ENCODE data around the gene GSAP.

DNA sequence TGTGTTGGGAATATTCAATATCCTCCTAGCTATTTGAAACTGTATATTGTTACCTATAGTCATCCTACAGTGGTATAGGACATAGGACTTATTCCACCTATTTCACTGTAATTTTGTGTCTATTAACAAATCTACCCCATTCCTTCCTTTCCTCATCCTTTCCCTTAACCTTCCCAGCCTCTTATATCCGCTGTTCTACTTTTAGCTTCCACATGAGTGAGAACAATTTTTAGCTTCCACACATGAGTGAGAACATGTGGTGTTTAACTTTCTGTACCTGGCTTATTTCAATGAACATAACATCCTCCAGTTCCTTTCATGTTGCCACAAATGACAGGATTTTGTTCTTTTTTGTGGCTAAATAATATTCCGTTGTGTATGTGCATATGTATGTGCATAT is 120.6 kb downstream of the GSAP start:
- TF ChIP-seq, protein P1, sequence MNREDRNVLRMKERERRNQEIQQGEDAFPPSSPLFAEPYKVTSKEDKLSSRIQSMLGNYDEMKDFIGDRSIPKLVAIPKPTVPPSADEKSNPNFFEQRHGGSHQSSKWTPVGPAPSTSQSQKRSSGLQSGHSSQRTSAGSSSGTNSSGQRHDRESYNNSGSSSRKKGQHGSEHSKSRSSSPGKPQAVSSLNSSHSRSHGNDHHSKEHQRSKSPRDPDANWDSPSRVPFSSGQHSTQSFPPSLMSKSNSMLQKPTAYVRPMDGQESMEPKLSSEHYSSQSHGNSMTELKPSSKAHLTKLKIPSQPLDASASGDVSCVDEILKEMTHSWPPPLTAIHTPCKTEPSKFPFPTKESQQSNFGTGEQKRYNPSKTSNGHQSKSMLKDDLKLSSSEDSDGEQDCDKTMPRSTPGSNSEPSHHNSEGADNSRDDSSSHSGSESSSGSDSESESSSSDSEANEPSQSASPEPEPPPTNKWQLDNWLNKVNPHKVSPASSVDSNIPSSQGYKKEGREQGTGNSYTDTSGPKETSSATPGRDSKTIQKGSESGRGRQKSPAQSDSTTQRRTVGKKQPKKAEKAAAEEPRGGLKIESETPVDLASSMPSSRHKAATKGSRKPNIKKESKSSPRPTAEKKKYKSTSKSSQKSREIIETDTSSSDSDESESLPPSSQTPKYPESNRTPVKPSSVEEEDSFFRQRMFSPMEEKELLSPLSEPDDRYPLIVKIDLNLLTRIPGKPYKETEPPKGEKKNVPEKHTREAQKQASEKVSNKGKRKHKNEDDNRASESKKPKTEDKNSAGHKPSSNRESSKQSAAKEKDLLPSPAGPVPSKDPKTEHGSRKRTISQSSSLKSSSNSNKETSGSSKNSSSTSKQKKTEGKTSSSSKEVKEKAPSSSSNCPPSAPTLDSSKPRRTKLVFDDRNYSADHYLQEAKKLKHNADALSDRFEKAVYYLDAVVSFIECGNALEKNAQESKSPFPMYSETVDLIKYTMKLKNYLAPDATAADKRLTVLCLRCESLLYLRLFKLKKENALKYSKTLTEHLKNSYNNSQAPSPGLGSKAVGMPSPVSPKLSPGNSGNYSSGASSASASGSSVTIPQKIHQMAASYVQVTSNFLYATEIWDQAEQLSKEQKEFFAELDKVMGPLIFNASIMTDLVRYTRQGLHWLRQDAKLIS (CRISPR knock-in tag; IDR thresholded peaks at IDR 0.05): no peak
- TF ChIP-seq MED1 (CRISPR knock-in tag; IDR thresholded peaks at IDR 0.05; ENCODE audit: borderline replicate concordance): no peak
- no peak for TF ChIP-seq GATAD2B (IDR thresholded peaks at IDR 0.05; ENCODE audit: borderline replicate concordance)
- TF ChIP-seq, protein P2, sequence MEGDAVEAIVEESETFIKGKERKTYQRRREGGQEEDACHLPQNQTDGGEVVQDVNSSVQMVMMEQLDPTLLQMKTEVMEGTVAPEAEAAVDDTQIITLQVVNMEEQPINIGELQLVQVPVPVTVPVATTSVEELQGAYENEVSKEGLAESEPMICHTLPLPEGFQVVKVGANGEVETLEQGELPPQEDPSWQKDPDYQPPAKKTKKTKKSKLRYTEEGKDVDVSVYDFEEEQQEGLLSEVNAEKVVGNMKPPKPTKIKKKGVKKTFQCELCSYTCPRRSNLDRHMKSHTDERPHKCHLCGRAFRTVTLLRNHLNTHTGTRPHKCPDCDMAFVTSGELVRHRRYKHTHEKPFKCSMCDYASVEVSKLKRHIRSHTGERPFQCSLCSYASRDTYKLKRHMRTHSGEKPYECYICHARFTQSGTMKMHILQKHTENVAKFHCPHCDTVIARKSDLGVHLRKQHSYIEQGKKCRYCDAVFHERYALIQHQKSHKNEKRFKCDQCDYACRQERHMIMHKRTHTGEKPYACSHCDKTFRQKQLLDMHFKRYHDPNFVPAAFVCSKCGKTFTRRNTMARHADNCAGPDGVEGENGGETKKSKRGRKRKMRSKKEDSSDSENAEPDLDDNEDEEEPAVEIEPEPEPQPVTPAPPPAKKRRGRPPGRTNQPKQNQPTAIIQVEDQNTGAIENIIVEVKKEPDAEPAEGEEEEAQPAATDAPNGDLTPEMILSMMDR (IDR thresholded peaks at IDR 0.05 in 2 of 3, conservative IDR thresholded peaks at IDR 0.05 in 1 of 3; ENCODE audit: insufficient read depth in 2 of 3, low read depth in 1 of 3, low read length in 3 of 3): no peak
- no peak for TF ChIP-seq RAD21 (CRISPR knock-in tag; conservative IDR thresholded peaks at IDR 0.05 in 1 of 2, IDR thresholded peaks at IDR 0.05 in 1 of 2)
- no peak for TF ChIP-seq SIN3B (IDR thresholded peaks at IDR 0.05; ENCODE audit: low read depth)
- TF ChIP-seq, protein P3, sequence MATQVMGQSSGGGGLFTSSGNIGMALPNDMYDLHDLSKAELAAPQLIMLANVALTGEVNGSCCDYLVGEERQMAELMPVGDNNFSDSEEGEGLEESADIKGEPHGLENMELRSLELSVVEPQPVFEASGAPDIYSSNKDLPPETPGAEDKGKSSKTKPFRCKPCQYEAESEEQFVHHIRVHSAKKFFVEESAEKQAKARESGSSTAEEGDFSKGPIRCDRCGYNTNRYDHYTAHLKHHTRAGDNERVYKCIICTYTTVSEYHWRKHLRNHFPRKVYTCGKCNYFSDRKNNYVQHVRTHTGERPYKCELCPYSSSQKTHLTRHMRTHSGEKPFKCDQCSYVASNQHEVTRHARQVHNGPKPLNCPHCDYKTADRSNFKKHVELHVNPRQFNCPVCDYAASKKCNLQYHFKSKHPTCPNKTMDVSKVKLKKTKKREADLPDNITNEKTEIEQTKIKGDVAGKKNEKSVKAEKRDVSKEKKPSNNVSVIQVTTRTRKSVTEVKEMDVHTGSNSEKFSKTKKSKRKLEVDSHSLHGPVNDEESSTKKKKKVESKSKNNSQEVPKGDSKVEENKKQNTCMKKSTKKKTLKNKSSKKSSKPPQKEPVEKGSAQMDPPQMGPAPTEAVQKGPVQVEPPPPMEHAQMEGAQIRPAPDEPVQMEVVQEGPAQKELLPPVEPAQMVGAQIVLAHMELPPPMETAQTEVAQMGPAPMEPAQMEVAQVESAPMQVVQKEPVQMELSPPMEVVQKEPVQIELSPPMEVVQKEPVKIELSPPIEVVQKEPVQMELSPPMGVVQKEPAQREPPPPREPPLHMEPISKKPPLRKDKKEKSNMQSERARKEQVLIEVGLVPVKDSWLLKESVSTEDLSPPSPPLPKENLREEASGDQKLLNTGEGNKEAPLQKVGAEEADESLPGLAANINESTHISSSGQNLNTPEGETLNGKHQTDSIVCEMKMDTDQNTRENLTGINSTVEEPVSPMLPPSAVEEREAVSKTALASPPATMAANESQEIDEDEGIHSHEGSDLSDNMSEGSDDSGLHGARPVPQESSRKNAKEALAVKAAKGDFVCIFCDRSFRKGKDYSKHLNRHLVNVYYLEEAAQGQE (IDR thresholded peaks at IDR 0.05; ENCODE audit: borderline replicate concordance): no peak
- TF ChIP-seq, protein P3 (CRISPR knock-in tag; IDR thresholded peaks at IDR 0.05; ENCODE audit: low read depth): no peak
- TF ChIP-seq POLR2A (conservative IDR thresholded peaks at IDR 0.05): no peak
- TF ChIP-seq ETV5 (CRISPR knock-in tag; IDR thresholded peaks at IDR 0.05; ENCODE audit: low read depth): no peak
- no peak for TF ChIP-seq MXI1 (IDR thresholded peaks at IDR 0.05; ENCODE audit: low read depth, low read length)
- TF ChIP-seq, protein P4, sequence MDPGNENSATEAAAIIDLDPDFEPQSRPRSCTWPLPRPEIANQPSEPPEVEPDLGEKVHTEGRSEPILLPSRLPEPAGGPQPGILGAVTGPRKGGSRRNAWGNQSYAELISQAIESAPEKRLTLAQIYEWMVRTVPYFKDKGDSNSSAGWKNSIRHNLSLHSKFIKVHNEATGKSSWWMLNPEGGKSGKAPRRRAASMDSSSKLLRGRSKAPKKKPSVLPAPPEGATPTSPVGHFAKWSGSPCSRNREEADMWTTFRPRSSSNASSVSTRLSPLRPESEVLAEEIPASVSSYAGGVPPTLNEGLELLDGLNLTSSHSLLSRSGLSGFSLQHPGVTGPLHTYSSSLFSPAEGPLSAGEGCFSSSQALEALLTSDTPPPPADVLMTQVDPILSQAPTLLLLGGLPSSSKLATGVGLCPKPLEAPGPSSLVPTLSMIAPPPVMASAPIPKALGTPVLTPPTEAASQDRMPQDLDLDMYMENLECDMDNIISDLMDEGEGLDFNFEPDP (CRISPR knock-in tag; IDR thresholded peaks at IDR 0.05): no peak
- no peak for TF ChIP-seq SMAD2 (IDR thresholded peaks at IDR 0.05; ENCODE audit: low read depth, low read length)
